H9 (cell line): Measurements from ENCODE around the gene C16orf89. TPM values are rescaled to one million over a fixed set of nuclear protein-coding genes. Genes with fewer than 3 reads are reported as not detected.

ENCODE experiments used
- DNase-seq: peaks from one replicate; pipeline ENCODE4 v3.0.0-alpha.2; 2017
- H2AFZ ChIP-seq: one replicate; pipeline ENCODE4 v1.6.1; 2013; ENCODE audit warnings: mild to moderate bottlenecking, low read length, control low read depth, moderate library complexity
- H2AK5ac ChIP-seq: 2 replicates; pipeline ENCODE4 v1.6.1; 2013; ENCODE audit warnings: low read length, control low read depth, mixed read lengths; ENCODE audit not compliant: insufficient read length
- H2BK120ac ChIP-seq: one replicate; pipeline ENCODE4 v1.6.1; 2013; ENCODE audit warnings: low read depth, mild to moderate bottlenecking, low read length, control low read depth, inconsistent platforms; ENCODE audit not compliant: poor library complexity, severe bottlenecking
- H2BK12ac ChIP-seq: 2 replicates; pipeline ENCODE4 v1.6.1; 2013; ENCODE audit warnings: low read length, control low read depth, mixed read lengths, low read depth; ENCODE audit not compliant: insufficient read length
- H2BK15ac ChIP-seq: 2 replicates; pipeline ENCODE4 v1.6.1; 2013; ENCODE audit warnings: low read depth, low read length, control low read depth
- H2BK20ac ChIP-seq: one replicate; pipeline ENCODE4 v1.6.1; 2013; ENCODE audit warnings: low read depth, mild to moderate bottlenecking, low read length, control low read depth, inconsistent platforms; ENCODE audit not compliant: poor library complexity, severe bottlenecking
- H2BK5ac ChIP-seq: 2 replicates; pipeline ENCODE4 v1.6.1; 2013; ENCODE audit warnings: low read length, control low read depth, mixed read lengths; ENCODE audit not compliant: insufficient read length
- H3K14ac ChIP-seq: 2 replicates; pipeline ENCODE4 v1.6.1; 2013; ENCODE audit warnings: low read length, control low read depth; ENCODE audit not compliant: insufficient read depth
- H3K18ac ChIP-seq: 2 replicates; pipeline ENCODE4 v1.6.1; 2013; ENCODE audit warnings: low read depth, mild to moderate bottlenecking, mixed read lengths, low read length, control low read depth; ENCODE audit not compliant: insufficient read length
- H3K23ac ChIP-seq: 2 replicates; pipeline ENCODE4 v1.6.1; 2013; ENCODE audit warnings: low read length, control low read depth, mixed read lengths, low read depth; ENCODE audit not compliant: insufficient read length
- H3K23me2 ChIP-seq: 2 replicates; pipeline ENCODE4 v1.6.1; 2013; ENCODE audit warnings: low read depth, mild to moderate bottlenecking, mixed read lengths, low read length, control low read depth; ENCODE audit not compliant: insufficient read length, poor library complexity, severe bottlenecking
- H3K27ac ChIP-seq: 2 replicates; pipeline ENCODE4 v1.5.1; 2013; ENCODE audit warnings: low read length, control low read depth, mixed read lengths, low read depth; ENCODE audit not compliant: insufficient read length
- H3K27me3 ChIP-seq: 2 replicates; pipeline ENCODE4 v1.6.1; 2013; ENCODE audit warnings: low read length, control low read depth, inconsistent platforms; ENCODE audit not compliant: insufficient read depth
- H3K4ac ChIP-seq: 2 replicates; pipeline ENCODE4 v1.6.1; 2013; ENCODE audit warnings: low read depth, mild to moderate bottlenecking, control low read depth, inconsistent platforms, low read length, moderate library complexity
- H3K4me1 ChIP-seq: 2 replicates; pipeline ENCODE4 v1.6.1; 2013; ENCODE audit warnings: low read length, control low read depth, inconsistent platforms; ENCODE audit not compliant: insufficient read depth
- H3K4me2 ChIP-seq: 2 replicates; pipeline ENCODE4 v1.6.1; 2013; ENCODE audit warnings: low read length, control low read depth, mixed read lengths; ENCODE audit not compliant: insufficient read length, insufficient read depth
- H3K56ac ChIP-seq: 2 replicates; pipeline ENCODE4 v1.6.1; 2013; ENCODE audit warnings: low read depth, mild to moderate bottlenecking, mixed read lengths, low read length, control low read depth; ENCODE audit not compliant: insufficient read length
- H3K79me1 ChIP-seq: 2 replicates; pipeline ENCODE4 v1.6.1; 2013; ENCODE audit warnings: low read depth, mild to moderate bottlenecking, moderate library complexity, low read length, control low read depth, inconsistent platforms; ENCODE audit not compliant: insufficient read depth, poor library complexity, severe bottlenecking
- H3K79me2 ChIP-seq: 2 replicates; pipeline ENCODE4 v1.6.1; 2013; ENCODE audit warnings: low read length, control low read depth, inconsistent platforms; ENCODE audit not compliant: insufficient read depth
- H3K9ac ChIP-seq: 2 replicates; pipeline ENCODE4 v1.6.1; 2013; ENCODE audit warnings: low read length, control low read depth, mixed read lengths; ENCODE audit not compliant: insufficient read length; ENCODE audit errors: extremely low read depth
- H3K9me3 ChIP-seq: one replicate; pipeline ENCODE4 v1.6.1; 2013; ENCODE audit warnings: low read depth, low read length, inconsistent platforms; ENCODE audit not compliant: control insufficient read depth
- H3T11ph ChIP-seq: one replicate; pipeline ENCODE4 v1.6.1; 2013; ENCODE audit warnings: mild to moderate bottlenecking, low read length, control low read depth, inconsistent platforms
- H4K20me1 ChIP-seq: one replicate; pipeline ENCODE4 v1.6.1; 2013; ENCODE audit not compliant: control insufficient read depth, insufficient read length, insufficient read depth
- H4K5ac ChIP-seq: 2 replicates; pipeline ENCODE4 v1.6.1; 2013; ENCODE audit warnings: low read depth, mild to moderate bottlenecking, mixed read lengths, low read length, control low read depth; ENCODE audit not compliant: insufficient read length
- H4K8ac ChIP-seq: replicated peaks from 2 replicates; pipeline ENCODE4 v1.6.1; 2013; ENCODE audit warnings: low read length, control low read depth, mixed read lengths, low read depth; ENCODE audit not compliant: insufficient read length
- H4K91ac ChIP-seq: 2 replicates; pipeline ENCODE4 v1.6.1; 2013; ENCODE audit warnings: low read depth, mild to moderate bottlenecking, moderate library complexity, mixed read lengths, low read length, control low read depth; ENCODE audit not compliant: insufficient read length
- H3K27ac Mint-ChIP-seq, 3 experiments: 2 replicates in 2 of 3; 3 replicates in 1 of 3; pipeline ENCODE4 v1.8.0; 2020 to 2021; ENCODE audit warnings: mixed read lengths in 3 of 3, mild to moderate bottlenecking in 1 of 3, moderate library complexity in 1 of 3
- H3K27me3 Mint-ChIP-seq: 2 replicates; pipeline ENCODE4 v1.8.0; 2021; ENCODE audit warnings: low read depth, mild to moderate bottlenecking, moderate library complexity, mixed read lengths
- H3K36me3 Mint-ChIP-seq, 3 experiments: 2 replicates in 2 of 3; 3 replicates in 1 of 3; pipeline ENCODE4 v1.8.0; 2020 to 2021; ENCODE audit warnings: low read depth in 3 of 3, mixed read lengths in 3 of 3; ENCODE audit not compliant: insufficient read depth in 1 of 3
- H3K4me1 Mint-ChIP-seq, 2 experiments: 2 replicates each; pipeline ENCODE4 v1.8.0; 2020; ENCODE audit warnings: mixed read lengths in 2 of 2
- H3K4me3 Mint-ChIP-seq, 2 experiments: 2 replicates in 1 of 2; 3 replicates in 1 of 2; pipeline ENCODE4 v1.8.0; 2020 to 2021; ENCODE audit warnings: mild to moderate bottlenecking in 2 of 2, mixed read lengths in 2 of 2, moderate library complexity in 1 of 2
- H3K9me3 Mint-ChIP-seq, 2 experiments: 2 replicates in 1 of 2; 3 replicates in 1 of 2; pipeline ENCODE4 v1.8.0; 2020; ENCODE audit warnings: mild to moderate bottlenecking in 2 of 2, mixed read lengths in 2 of 2, moderate library complexity in 1 of 2
- WGBS: extraction: QIAGEN DNeasy Blood & Tissue Kit; methylation state at CpG from one replicate; pipeline ENCODE4 v1.1.7; 2013; ENCODE audit warnings: missing lambda C conversion rate, low lambda C conversion rate, mixed read lengths; ENCODE audit not compliant: insufficient read length; ENCODE audit errors: extremely low coverage; 5-methylcytosine and 5-hydroxymethylcytosine counted together
- total RNA-seq: library from RNA; stranded (reverse); gene quantifications from 2 replicates; pipeline ENCODE4 v1.2.1, GENCODE V29; 2021
- TF ChIP-seq, protein P1 (sequence below): fragments of 200-600 bp; sonication (generic); conservative IDR thresholded peaks from 3 replicates; pipeline ENCODE4 v1.8.0; 2021; ENCODE audit warnings: antibody characterized with exemption, mild to moderate bottlenecking

The C16orf89 gene
- total RNA-seq, 1 experiment from 2014 or later, result 2.5 TPM

DNA sequence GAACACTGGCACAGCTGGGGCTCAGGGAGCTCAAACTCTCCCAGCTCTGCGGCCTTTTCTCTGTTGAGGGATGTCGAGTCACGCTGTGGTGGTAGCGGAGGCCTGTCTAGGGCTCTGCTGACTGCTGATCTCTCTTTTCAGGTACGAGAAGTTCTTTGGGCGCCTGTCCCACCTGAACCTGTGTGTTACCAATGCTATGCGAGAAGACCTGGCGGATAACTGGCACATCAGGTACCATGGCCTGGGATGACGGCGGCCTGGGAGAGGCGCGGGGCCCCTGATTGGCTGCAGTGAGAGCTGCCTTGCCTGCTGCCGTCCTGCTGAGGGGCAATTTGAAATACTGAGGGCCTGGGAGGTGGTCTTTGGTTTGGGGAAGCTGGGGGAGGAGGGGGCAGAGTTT is 11.5 kb upstream of the C16orf89 start:
- no peak overlapping the region for H3K9ac ChIP-seq
- no peak overlapping the region for H3K4me2 ChIP-seq
- H4K8ac ChIP-seq, result no peak overlapping the region
- Mint-ChIP-seq H3K27ac (no peak overlapping the region), H3K36me3 (peaks cover 35 to 56% (median 55%) of the 10 kb centered on the region in 3 experiments; a peak in 6 of 7 replicates), H3K9me3 (no peaks in the 10 kb centered on the region), H3K4me1 (peaks cover 9 to 11% of the 10 kb centered on the region in 2 experiments), H3K4me3 (no peak overlapping the region), H3K27me3 (no peaks in the 10 kb centered on the region)
- H2AFZ ChIP-seq, result no peak overlapping the region
- H3K18ac ChIP-seq, result no peak overlapping the region
- no peak overlapping the region for H3K14ac ChIP-seq
- H3T11ph ChIP-seq, result no peak overlapping the region
- no peak for DNase-seq
- no peaks in the 10 kb centered on the region for H3K9me3 ChIP-seq
- H3K79me1 ChIP-seq, result peaks cover 4% of the 10 kb centered on the region
- no peak overlapping the region for H2BK120ac ChIP-seq
- no peak overlapping the region for H2BK20ac ChIP-seq
- no peak overlapping the region for H4K91ac ChIP-seq
- no peak overlapping the region for H2AK5ac ChIP-seq
- H2BK12ac ChIP-seq, result no peak overlapping the region
- no peak overlapping the region for H3K56ac ChIP-seq
- peaks cover 3% of the 10 kb centered on the region for H3K23me2 ChIP-seq
- no peak overlapping the region for H3K23ac ChIP-seq
- TF ChIP-seq, protein P1, sequence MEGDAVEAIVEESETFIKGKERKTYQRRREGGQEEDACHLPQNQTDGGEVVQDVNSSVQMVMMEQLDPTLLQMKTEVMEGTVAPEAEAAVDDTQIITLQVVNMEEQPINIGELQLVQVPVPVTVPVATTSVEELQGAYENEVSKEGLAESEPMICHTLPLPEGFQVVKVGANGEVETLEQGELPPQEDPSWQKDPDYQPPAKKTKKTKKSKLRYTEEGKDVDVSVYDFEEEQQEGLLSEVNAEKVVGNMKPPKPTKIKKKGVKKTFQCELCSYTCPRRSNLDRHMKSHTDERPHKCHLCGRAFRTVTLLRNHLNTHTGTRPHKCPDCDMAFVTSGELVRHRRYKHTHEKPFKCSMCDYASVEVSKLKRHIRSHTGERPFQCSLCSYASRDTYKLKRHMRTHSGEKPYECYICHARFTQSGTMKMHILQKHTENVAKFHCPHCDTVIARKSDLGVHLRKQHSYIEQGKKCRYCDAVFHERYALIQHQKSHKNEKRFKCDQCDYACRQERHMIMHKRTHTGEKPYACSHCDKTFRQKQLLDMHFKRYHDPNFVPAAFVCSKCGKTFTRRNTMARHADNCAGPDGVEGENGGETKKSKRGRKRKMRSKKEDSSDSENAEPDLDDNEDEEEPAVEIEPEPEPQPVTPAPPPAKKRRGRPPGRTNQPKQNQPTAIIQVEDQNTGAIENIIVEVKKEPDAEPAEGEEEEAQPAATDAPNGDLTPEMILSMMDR, result no peak
- no CpG with 5 or more reads among the region's 13 CpGs for WGBS
- H3K79me2 ChIP-seq, result peaks cover 5% of the 10 kb centered on the region; the same call in 1 of the 2 replicates
- no peaks in the 10 kb centered on the region for H3K27me3 ChIP-seq
- H3K27ac ChIP-seq, result no peak overlapping the region
- no peak overlapping the region for H2BK15ac ChIP-seq
- no peak overlapping the region for H2BK5ac ChIP-seq
- no peaks in the 10 kb centered on the region for H3K4me1 ChIP-seq
- H4K20me1 ChIP-seq, result no peaks in the 10 kb centered on the region
- no peak overlapping the region for H4K5ac ChIP-seq
- no peak overlapping the region for H3K4ac ChIP-seq
